Kidney tubule cell (primary cell): ENCODE data around the gene ATG16L1.

ENCODE experiments used
- DNase-seq: peaks from one replicate; pipeline ENCODE4 v3.0.0-alpha.2; 2018; ENCODE audit warnings: low spot score

ATG16L1 gene

GRCh38 chr2:233260661-233261060 lies 9.2 kb downstream of the ATG16L1 start:
- DNase-seq: no peak

DNA sequence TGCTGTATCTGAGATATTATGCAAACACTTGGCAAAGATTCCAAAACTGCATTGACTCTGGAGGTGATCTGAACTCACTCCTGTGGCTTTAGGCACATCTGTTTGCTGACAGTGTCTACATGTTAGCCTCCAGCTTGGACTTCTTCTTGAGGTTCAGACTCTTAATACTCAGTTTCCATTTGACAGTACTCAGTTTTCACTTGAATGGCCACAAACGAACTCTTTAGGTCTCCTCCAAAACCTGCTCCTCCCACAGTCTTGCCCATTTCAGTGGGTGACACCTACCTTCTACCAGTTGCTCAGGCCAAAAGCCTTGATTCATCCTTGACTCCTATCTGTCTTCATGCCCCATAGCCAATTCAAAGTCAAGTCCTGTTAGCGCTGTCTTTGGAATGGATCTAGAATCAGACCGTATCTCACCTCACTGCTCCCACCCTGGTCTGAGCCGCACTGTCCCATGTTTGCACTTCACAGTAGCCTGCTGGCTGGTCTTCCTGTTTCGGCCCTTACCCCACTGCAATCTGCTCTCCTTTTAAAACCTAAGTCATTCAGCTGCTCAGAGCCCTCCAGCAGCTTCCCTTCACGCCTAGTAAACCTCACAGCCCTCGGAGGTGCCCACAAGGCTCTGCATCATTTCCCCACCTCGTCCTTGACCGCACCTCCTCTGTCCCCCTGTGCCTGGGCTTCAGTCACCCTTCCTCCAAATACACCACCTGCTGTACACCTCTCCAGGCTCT lies 10.5 kb downstream of the ATG16L1 start:
- DNase-seq: no peak

- no peak for DNase-seq
These were observed 11.1 kb downstream of the ATG16L1 start for GRCh38 chr2:233262562-233262961.

GRCh38 chr2:233263045-233263570 lies 11.6 kb downstream of the ATG16L1 start:
- no peak for DNase-seq

DNA sequence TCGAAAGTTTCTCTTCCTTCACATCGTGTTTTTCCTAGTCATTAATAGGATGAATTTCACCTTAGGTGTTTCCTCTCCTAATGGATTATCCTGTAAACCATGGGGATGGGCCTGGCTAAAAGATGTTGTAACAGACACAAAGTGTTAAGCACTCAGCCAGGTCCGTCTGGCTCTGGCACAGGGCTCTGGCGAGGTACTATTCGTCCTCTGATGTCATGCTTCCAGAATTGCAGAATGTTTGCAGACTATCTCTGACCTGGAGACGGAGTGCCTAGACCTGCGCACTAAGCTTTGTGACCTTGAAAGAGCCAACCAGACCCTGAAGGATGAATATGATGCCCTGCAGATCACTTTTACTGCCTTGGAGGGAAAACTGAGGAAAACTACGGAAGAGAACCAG lies 13.2 kb downstream of the ATG16L1 start:
- no peak for DNase-seq

GRCh38 chr2:233265899-233266431 lies 14.5 kb downstream of the ATG16L1 start:
- peak; percentile 85 for DNase-seq

DNA sequence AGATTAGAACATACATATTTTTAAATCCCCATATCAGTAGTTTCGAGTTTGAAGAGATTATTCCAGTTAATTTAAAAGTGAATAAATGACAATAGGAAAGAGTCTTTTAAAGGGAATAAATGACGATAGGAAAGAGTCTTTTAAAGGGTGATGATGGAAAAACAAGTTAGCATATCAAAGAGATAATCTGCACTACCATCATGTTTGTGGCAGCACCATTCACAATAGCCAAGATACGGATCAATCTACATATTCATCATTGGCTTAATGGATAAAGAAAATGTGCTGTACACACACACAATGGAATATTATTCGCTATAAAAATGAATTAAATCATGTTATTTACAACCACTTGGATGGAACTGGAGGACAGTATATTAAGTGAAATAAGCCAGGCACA lies 15.0 kb downstream of the ATG16L1 start:
- DNase-seq: no peak

GRCh38 chr2:233267516-233268245 lies 16.2 kb downstream of the ATG16L1 start:
- DNase-seq: no peak

- DNase-seq: no peak
These were observed 18.9 kb downstream of the ATG16L1 start for GRCh38 chr2:233270366-233270765.

- no peak for DNase-seq
These were observed 19.5 kb downstream of the ATG16L1 start for GRCh38 chr2:233270951-233271350.

GRCh38 chr2:233271693-233272092 lies 20.2 kb downstream of the ATG16L1 start:
- no peak for DNase-seq

GRCh38 chr2:233273120-233273519 lies 21.6 kb downstream of the ATG16L1 start:
- DNase-seq: no peak

DNA sequence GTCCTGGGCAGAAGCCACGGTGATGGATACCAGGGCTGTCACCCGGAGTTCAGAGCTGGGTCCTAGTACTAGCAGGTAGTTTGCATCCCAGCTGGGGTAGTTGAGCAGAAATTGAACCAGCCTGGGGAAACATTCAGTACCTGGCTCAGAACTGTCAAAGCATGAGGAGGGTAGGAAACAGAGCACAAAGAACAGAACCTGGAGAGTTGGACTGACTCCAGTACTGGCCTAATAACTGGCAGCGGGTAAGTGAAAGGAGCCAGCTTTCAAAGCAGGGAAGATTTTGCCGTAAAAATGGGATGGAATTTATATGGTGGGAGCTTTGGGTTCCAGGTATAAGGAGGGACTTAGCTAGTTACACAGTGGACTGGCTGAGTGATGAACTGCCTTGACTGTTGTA lies 23.8 kb downstream of the ATG16L1 start:
- DNase-seq: no peak

- no peak for DNase-seq
These were observed 27.4 kb downstream of the ATG16L1 start for GRCh38 chr2:233278921-233279320.

GRCh38 chr2:233280114-233280693 lies 28.7 kb downstream of the ATG16L1 start:
- DNase-seq: no peak

- DNase-seq: no peak
These were observed 30.1 kb downstream of the ATG16L1 start for GRCh38 chr2:233281553-233281952.

DNA sequence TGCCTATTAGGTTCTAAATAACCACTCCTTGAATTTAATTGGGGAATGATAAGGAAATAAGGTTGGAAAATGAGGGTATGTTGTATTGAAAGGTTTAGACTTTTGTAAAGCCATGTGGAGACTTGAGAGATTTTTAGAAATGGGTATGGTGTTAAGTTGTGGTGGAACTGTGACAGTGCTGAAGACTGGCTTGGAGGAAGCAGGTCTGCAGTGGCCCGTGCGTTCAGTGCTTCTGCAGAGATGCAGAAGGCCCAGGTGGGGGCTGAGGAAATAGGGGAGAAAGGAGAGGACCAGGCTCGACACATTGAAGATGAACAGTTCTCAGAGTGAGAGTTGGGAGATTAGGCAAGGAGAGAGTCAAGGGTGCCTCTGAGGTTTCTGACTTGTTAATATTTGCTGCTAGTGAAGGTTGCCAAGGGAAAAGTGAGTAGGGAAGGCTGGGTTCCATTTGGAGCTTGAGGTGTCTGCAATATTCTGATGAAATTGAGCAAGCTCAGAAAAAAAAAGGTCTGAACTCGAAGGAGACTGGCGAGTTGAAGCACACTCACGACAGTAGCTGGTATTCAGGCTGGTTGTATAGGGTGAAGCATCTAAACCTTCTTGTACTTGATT lies 30.6 kb downstream of the ATG16L1 start:
- DNase-seq: no peak

DNA sequence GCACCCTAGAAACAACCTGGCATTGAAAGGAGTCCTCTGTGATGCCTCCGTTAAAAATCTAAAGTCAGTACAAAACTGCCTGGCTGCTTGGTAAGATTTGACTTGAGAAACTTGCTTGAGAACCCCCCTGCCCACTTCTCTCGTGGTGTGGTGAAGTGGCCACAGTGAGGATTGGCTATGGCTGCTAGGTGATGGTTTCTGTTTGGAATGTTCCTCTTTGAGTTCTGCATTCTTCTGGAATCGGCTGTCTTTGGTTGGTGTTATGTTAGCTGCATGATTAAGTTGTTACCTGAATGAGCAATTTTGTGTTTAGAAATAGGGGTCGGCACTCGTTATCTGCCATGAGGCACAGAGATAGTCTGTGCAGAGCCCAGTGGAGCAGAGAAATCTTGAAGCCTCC lies 34.4 kb downstream of the ATG16L1 start:
- peak; percentile 58 for DNase-seq

DNA sequence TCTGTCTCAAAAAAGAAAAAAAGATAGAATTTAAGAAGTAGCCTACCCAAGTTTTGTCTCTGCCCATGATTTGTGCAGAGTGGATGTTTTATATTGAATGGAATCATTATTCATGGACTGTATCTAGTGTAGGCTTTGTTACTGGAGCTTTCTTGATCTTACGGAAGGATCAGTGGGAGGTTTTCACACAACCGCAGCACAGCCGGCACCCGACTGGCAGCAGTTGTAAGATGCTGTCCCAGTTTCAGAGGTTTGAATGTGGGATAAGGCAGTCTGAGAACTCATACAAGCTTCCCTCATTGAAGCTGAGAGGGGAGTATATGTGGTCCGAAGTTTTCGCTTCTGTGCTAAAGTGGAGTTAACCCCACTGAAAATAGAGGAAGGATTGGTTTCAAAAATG lies 36.4 kb downstream of the ATG16L1 start:
- DNase-seq: no peak

DNA sequence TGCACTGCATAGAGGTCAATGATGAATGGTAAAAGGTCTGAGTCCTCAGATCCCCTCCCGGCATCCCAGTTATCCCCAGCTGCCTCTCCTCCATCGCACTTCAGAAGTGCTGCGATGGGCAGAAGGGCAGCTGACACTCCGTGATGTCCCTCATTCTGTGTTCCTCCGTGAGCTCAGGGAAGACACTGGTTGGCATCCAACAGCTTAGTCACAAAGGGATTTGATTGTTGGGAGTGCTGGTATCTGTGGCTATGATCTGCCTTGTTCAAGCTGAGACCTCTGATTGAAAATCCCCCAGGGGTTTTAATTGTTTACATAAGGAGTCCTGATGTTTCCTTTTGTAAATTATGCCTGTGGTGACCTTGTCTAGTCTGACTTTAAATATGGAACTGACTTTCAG lies 37.2 kb downstream of the ATG16L1 start:
- no peak for DNase-seq

GRCh38 chr2:233289648-233290047 lies 38.2 kb downstream of the ATG16L1 start:
- no peak for DNase-seq
